EH (cell line): ENCODE data around the gene SNRPA1.

Source experiments
- DNase-seq: peaks from one replicate; pipeline ENCODE4 v3.0.0-alpha.2; 2015; ENCODE audit warnings: low read depth

The SNRPA1 gene

GRCh38 chr15:101258238-101259144 is 36.6 kb downstream of the SNRPA1 start:
- peak; percentile 76 for DNase-seq

- no peak for DNase-seq
Measured at GRCh38 chr15:101256757-101257156, 38.3 kb downstream of the SNRPA1 start.

- peak; percentile 36 for DNase-seq
Measured at GRCh38 chr15:101255615-101256241, 39.3 kb downstream of the SNRPA1 start.

GRCh38 chr15:101255051-101255395 is 40.0 kb downstream of the SNRPA1 start:
- DNase-seq = no peak

GRCh38 chr15:101254157-101255050 is 40.6 kb downstream of the SNRPA1 start:
- DNase-seq = no peak

- DNase-seq = no peak
Measured at GRCh38 chr15:101252836-101253235, 42.2 kb downstream of the SNRPA1 start.

GRCh38 chr15:101251830-101252820 is 42.9 kb downstream of the SNRPA1 start, which contains the start of gene CHSY1:
Gene CHSY1 (minus strand): TSS chr15:101252048. CDS start chr15:101251456, 592 bp downstream.
- peak; percentile 93 for DNase-seq

- DNase-seq = peak; percentile 58
Measured at GRCh38 chr15:101250873-101251829, 43.9 kb downstream of the SNRPA1 start.

GRCh38 chr15:101250341-101250831 is 44.7 kb downstream of the SNRPA1 start:
- DNase-seq = peak; percentile 83

GRCh38 chr15:101248274-101248673 is 46.8 kb downstream of the SNRPA1 start:
- no peak for DNase-seq

GRCh38 chr15:101246824-101247745 is 48.0 kb downstream of the SNRPA1 start:
- DNase-seq = no peak

- DNase-seq = no peak
Measured at GRCh38 chr15:101246391-101246790, 48.7 kb downstream of the SNRPA1 start.

GRCh38 chr15:101244889-101245668 is 50.0 kb downstream of the SNRPA1 start:
- DNase-seq = no peak

GRCh38 chr15:101244036-101244781 is 50.8 kb downstream of the SNRPA1 start:
- DNase-seq = peak; percentile 41

- no peak for DNase-seq
Measured at GRCh38 chr15:101243420-101243819, 51.6 kb downstream of the SNRPA1 start.

GRCh38 chr15:101242999-101243336 is 52.1 kb downstream of the SNRPA1 start:
- DNase-seq = peak; percentile 45
